Uterus (tissue), 2 donors: Measurements from ENCODE around the gene WWOX.

Source experiments
- POLR2A ChIP-seq, 2 donors: fragments of 450-650 bp; IDR thresholded peaks; one replicate each; pipeline ENCODE4 v1.6.1; 2016; ENCODE audit warnings: antibody characterized with exemption in 2 of 2, mild to moderate bottlenecking in 1 of 2, moderate library complexity in 1 of 2
- TF ChIP-seq, protein P1 (sequence below), 4 experiments: fragments of 200-600 bp in 2 of 4; fragments of 450-650 bp in 2 of 4; sonication (generic) in 2 of 4; IDR thresholded peaks; one replicate each; pipeline ENCODE4 v1.5.1; 2016 to 2019; ENCODE audit warnings: antibody characterized with exemption in 4 of 4, mild to moderate bottlenecking in 2 of 4, moderate library complexity in 1 of 4

GRCh38 chr16:79109771-79110170, 1010.3 kb downstream of the WWOX start:
- TF ChIP-seq, protein P1, sequence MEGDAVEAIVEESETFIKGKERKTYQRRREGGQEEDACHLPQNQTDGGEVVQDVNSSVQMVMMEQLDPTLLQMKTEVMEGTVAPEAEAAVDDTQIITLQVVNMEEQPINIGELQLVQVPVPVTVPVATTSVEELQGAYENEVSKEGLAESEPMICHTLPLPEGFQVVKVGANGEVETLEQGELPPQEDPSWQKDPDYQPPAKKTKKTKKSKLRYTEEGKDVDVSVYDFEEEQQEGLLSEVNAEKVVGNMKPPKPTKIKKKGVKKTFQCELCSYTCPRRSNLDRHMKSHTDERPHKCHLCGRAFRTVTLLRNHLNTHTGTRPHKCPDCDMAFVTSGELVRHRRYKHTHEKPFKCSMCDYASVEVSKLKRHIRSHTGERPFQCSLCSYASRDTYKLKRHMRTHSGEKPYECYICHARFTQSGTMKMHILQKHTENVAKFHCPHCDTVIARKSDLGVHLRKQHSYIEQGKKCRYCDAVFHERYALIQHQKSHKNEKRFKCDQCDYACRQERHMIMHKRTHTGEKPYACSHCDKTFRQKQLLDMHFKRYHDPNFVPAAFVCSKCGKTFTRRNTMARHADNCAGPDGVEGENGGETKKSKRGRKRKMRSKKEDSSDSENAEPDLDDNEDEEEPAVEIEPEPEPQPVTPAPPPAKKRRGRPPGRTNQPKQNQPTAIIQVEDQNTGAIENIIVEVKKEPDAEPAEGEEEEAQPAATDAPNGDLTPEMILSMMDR (IDR thresholded peaks at IDR 0.05) = no peak
- no peak for TF ChIP-seq POLR2A (IDR thresholded peaks at IDR 0.05)
